Ramos (cell line): ENCODE results near the gene DESI2.
"Not testable (repeated sequence)": the region's sequence is repeated elsewhere in the genome, so short reads cannot be mapped to it uniquely, and the experiment has no call there.

Experiments used
- in situ Hi-C: fragments of 300-500 bp; cut with MboI; formaldehyde crosslinking; loops from one replicate; pipeline ENCODE4 v1.14.3; 2022; ENCODE audit warnings: low sequenced_read_pairs; ENCODE audit not compliant: unreplicated experiment

DESI2 gene

DNA sequence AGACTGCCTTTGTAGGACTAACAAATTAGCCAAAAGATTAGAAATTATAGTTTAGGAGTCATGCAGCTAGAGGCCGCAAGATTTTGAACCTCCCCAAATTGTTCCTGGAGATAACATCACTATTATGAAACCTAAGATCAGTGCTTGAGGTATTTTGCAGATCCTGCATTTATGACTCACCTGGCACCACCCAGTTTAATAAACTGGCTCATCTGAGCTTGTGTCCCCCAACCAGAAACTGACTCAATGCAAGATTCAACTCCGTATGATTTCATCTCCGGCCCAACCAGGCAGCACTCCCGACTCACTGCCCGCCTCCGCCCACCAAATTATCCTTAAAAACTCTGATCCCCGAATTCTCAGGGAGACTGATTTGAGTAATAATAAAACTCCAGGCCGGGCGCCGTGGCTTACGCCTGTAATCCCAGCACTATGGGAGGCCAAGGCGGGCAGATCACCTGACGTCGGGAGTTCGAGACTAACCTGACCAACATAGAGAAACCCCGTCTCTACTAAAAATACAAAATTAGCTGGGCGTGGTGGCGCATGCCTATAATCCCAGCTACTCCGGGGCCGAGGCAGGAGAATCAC is 87.2 kb downstream of the DESI2 start:
- in situ Hi-C loops: not testable (repeated sequence)

DNA sequence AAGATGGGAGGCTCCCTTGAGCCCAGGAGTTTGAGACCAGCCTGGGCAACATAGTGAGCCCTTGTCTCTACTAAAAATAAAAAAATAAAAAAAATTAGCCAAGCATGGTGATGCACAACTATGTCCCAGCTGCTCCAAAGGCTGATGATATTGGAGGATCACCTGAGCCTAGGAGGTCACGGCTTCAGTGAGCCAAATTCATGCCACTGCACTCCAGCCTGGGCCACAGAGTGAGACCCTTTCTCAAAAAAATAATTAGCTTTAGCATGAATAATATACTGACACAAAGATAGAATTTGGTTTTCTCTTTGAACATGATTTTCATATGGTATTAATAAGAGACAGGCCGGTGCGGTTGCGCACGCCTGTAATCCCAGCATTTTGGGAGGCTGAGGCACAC is 88.8 kb downstream of the DESI2 start:
- in situ Hi-C loops: no loop called here

- in situ Hi-C loops: no loop called here
Observed at GRCh38 chr1:244749230-244750016, 96.5 kb downstream of the DESI2 start.

DNA sequence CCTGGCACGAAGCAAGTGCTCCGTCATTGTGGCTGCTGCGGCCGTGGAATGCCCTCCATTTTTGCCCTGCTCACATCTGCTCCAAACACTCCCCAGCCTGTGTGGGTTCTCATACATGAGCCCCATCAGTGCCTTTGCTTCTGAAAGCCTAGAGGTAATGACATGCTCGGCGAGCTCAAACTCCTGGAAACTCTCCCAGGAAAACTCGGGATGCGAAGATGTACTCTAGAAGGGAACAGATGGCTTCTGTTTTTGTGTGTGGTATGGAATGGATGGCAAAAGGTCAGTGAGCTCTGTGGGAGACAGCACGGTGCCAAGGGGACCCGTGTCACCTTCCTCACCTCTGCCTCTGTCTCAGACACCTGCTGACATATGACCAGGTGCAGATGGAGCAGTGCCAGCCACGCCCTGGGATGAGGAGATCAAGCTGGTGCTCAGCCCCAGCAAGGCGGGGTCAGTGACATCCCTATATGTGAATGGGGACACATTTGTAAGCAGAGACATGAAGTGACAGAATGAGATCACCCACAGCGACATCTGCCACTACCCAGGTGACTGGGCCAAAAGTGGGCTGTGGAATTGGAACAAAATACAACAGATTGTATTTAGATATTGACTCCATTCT is 98.5 kb downstream of the DESI2 start:
- in situ Hi-C loops: no loop called here

DNA sequence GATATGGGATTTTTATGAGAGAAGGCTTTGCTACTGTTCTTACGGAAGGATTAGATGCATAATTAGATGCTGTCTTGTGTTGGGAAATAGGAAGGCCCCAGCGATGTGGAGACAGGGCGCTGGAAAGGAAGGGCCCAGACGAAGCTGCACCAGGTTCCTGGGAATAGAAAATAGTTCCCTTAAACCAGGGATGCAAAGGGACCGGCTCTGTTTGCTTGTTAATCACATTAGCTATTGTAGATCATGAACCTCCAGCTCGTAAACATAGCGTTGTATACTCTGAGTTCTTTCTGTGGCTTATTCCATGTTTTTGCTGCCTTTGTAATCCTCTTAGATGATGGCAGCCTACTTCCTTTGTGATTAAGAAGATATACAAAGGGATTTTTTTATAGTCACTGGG is 102.7 kb downstream of the DESI2 start:
- in situ Hi-C loops: no loop called here

- in situ Hi-C loops: no loop called here
Observed at GRCh38 chr1:244757091-244757939, 104.4 kb downstream of the DESI2 start.
